Kidney (tissue), 14 donors: ENCODE measurements around the gene GJD3. TPM values are rescaled to one million over a fixed set of nuclear protein-coding genes. Genes with fewer than 3 reads are reported as not detected.

Experiments
- DNase-seq, 5 donors: peaks; one replicate each; pipeline ENCODE4 v3.0.0-alpha.2; 2013 to 2020
- FAIRE-seq: peaks from 2 replicates; lab custom pipeline; 2012; peaks lifted over from hg19 to GRCh38; lab: Jason Lieb, UNC
- H3K27ac ChIP-seq, 2 donors: one replicate each; pipeline ENCODE4 v1.7.0; 2013; ENCODE audit warnings: low read depth in 2 of 2, low read length in 2 of 2, inconsistent platforms in 1 of 2
- H3K27me3 ChIP-seq: one replicate; pipeline ENCODE4 v1.7.1; 2013; ENCODE audit warnings: low read length, inconsistent platforms; ENCODE audit not compliant: control insufficient read depth, insufficient read depth
- H3K36me3 ChIP-seq, 3 donors: one replicate each; pipeline versions ENCODE4 v1.7.0 to v1.7.1; 2013; ENCODE audit warnings: low read length in 3 of 3, control low read depth in 1 of 3, inconsistent platforms in 1 of 3; ENCODE audit not compliant: insufficient read depth in 3 of 3, control insufficient read depth in 2 of 3
- H3K4me1 ChIP-seq, 3 donors: one replicate each; pipeline versions ENCODE4 v1.7.0 to v1.7.1; 2013; ENCODE audit warnings: low read length in 3 of 3, inconsistent platforms in 1 of 3, low read depth in 1 of 3; ENCODE audit not compliant: control insufficient read depth in 2 of 3, insufficient read depth in 2 of 3
- H3K4me3 ChIP-seq, 3 donors: one replicate each; pipeline versions ENCODE4 v1.7.0 to v1.8.1; 2013; ENCODE audit warnings: low read length in 3 of 3, control low read depth in 1 of 3, inconsistent platforms in 1 of 3
- H3K9ac ChIP-seq, 3 donors: one replicate each; pipeline versions ENCODE4 v1.7.0 to v1.7.1; 2013; ENCODE audit warnings: low read length in 3 of 3, control low read depth in 1 of 3, inconsistent platforms in 1 of 3
- H3K9me3 ChIP-seq, 3 donors: one replicate each; pipeline versions ENCODE4 v1.7.0 to v1.7.1; 2013; ENCODE audit warnings: low read length in 3 of 3, control low read depth in 1 of 3, inconsistent platforms in 1 of 3; ENCODE audit not compliant: control insufficient read depth in 2 of 3, insufficient read depth in 1 of 3
- CTCF ChIP-seq: IDR thresholded peaks from 3 replicates; pipeline ENCODE4 v1.5.1; 2012; ENCODE audit warnings: mild to moderate bottlenecking, moderate library complexity, borderline replicate concordance; ENCODE audit not compliant: insufficient read depth; ENCODE audit errors: extremely low read depth
- intact Hi-C: fragments of 100-400 bp; cut with DNase I; formaldehyde crosslinking; loops from one replicate; pipeline ENCODE4 v1.11.1; 2022
- polyA plus RNA-seq: library from polyadenylated mRNA; stranded (reverse); fragments of 350-450 nt; fragmentation: Illumina TruSeq; extraction: RNeasy Lipid Tissue Mini Kit (QIAGEN cat#74804); gene quantifications from one replicate; pipeline ENCODE4 v1.2.3, GENCODE V29; 2014; ENCODE audit warnings: low read depth, low replicate concordance; ENCODE audit not compliant: insufficient read depth
- total RNA-seq: library from RNA; stranded (reverse); fragmentation: NEBNext Ultra II Directional; extraction: Animal tissue kit (Norgen Biotek cat#: 25700); gene quantifications from one replicate; pipeline ENCODE4 v1.2.1, GENCODE V29; 2021
- donor health status: control.
- donor health status: control.
- donor health status: control.
- donor health status: control.
- donor health status: control.
- donor health status: DM: yes; HTN: yes; CAD: no.
- donor health status: Normal renal cell carcinoma (clear cell type).

The GJD3 gene
- total and polyA plus RNA-seq, 2 donors from 2014 or later = 2.6 TPM; not detected in 1

- Histone ChIP-seq H3K36me3 (no peaks in the 10 kb centered on the region), H3K4me3 (no peak overlapping the region), H3K9ac (no peak overlapping the region), H3K27me3 (no peaks in the 10 kb centered on the region), H3K27ac (peak overlapping the region; percentile 14 to 45), H3K9me3 (no peaks in the 10 kb centered on the region), H3K4me1 (peaks cover 3 to 50% (median 43%) of the 10 kb centered on the region in 3 donors)
- intact Hi-C loops = no loop called here
- no peak for FAIRE-seq
- no peak for TF ChIP-seq CTCF
- no peak for DNase-seq
Observed at GRCh38 chr17:40333781-40334448, 30.6 kb downstream of the GJD3 start.

- intact Hi-C loops = no loop called here
- TF ChIP-seq CTCF = no peak
- Histone ChIP-seq H3K36me3 (no peaks in the 10 kb centered on the region), H3K27ac (peak overlapping the region; percentile 73 to 89), H3K4me1 (peaks cover 3 to 68% (median 53%) of the 10 kb centered on the region in 3 donors), H3K4me3 (peak overlapping the region in 1 of 3 donors; percentile 19), H3K9ac (peak overlapping the region in 1 of 3 donors; percentile 63), H3K27me3 (no peaks in the 10 kb centered on the region), H3K9me3 (no peaks in the 10 kb centered on the region)
- FAIRE-seq (no peak), DNase-seq (peak in 3 of 5 donors; percentile 70 to 97 (median 80))
Observed at GRCh38 chr17:40331743-40332641, 32.5 kb downstream of the GJD3 start.

GRCh38 chr17:40330850-40331470, 33.6 kb downstream of the GJD3 start:
- H3K27me3 ChIP-seq = no peaks in the 10 kb centered on the region
- TF ChIP-seq CTCF = no peak
- H3K9ac ChIP-seq = peak overlapping the region in 1 of 3 donors; percentile 46
- no peaks in the 10 kb centered on the region for H3K9me3 ChIP-seq
- no peak overlapping the region for H3K4me3 ChIP-seq
- no peaks in the 10 kb centered on the region for H3K36me3 ChIP-seq
- H3K4me1 ChIP-seq = peaks cover 3 to 77% (median 63%) of the 10 kb centered on the region in 3 donors
- peak overlapping the region; percentile 73 to 89 for H3K27ac ChIP-seq
- intact Hi-C loops = no loop called here
- DNase-seq (no peak), FAIRE-seq (no peak)
